ENCODE results near the gene SCNN1A. TPM values are rescaled to one million over a fixed set of nuclear protein-coding genes. Genes with fewer than 3 reads are reported as not detected.

The SCNN1A gene
- total and polyA plus RNA-seq, 2 donors (not counting 1 experiment from before 2014, with no cell fraction given) = 0.20 TPM; not detected in 1

GRCh38 chr12:6326316-6327228 is 48.8 kb downstream of the SCNN1A start:
- Histone ChIP-seq H3K4me3 (ENCODE audit: control extremely low read depth in 1 of 5, extremely low read depth in 1 of 5, insufficient read depth in 1 of 5, low read depth in 2 of 5, low read length in 4 of 5) (no peak overlapping the region), H3K4me1 (ENCODE audit: control insufficient read depth in 2 of 2, insufficient read depth in 2 of 2, low read length in 2 of 2) (peaks cover 39 to 57% of the 10 kb centered on the region in 2 donors), H3K27me3 (replicated peaks in 1 of 4; ENCODE audit: control extremely low read depth in 1 of 4, control insufficient read depth in 3 of 4, insufficient read depth in 4 of 4, low read length in 3 of 4) (peaks cover 0 to 66% (median 50%) of the 10 kb centered on the region in 4 experiments), H2AFZ (ENCODE audit: insufficient read depth, low read depth, low read length, poor library complexity, severe bottlenecking) (no peak overlapping the region), H3K9ac (ENCODE audit: low read length) (no peak overlapping the region), H3K27ac (ENCODE audit: low read length in 2 of 2) (no peak overlapping the region), H4K20me1 (ENCODE audit: control insufficient read depth, insufficient read depth, low read length, poor library complexity, severe bottlenecking) (peaks cover 16% of the 10 kb centered on the region), H3K79me2 (ENCODE audit: control insufficient read depth, insufficient read depth, low read length) (no peaks in the 10 kb centered on the region), H3K9me3 (ENCODE audit: control extremely low read depth in 1 of 3, control insufficient read depth in 2 of 3, insufficient read depth in 1 of 3, low read length in 2 of 3) (peaks cover 0 to 32% (median 0%) of the 10 kb centered on the region in 3 donors), H3K36me3 (replicated peaks in 1 of 2; ENCODE audit: control extremely low read depth in 1 of 2, control insufficient read depth in 1 of 2, extremely low read depth in 1 of 2, insufficient read depth in 2 of 2, low read length in 1 of 2) (no peaks in the 10 kb centered on the region), H3K4me2 (replicated peaks; ENCODE audit: low read depth, low read length, poor library complexity, severe bottlenecking) (no peak overlapping the region)
- Mint-ChIP-seq H3K4me1 (peaks cover 35% of the 10 kb centered on the region), H3K9me3 (ENCODE audit: insufficient read depth) (no peaks in the 10 kb centered on the region), H3K27ac (no peak overlapping the region), H3K4me3 (no peak overlapping the region), H3K27me3 (peaks cover 69% of the 10 kb centered on the region)
- ChIA-PET CTCF (interaction anchor here (0.8 to 1.3 kb wide), 4 partner anchors 144 to 228 kb away, joined by 3 to 5 read pairs (median 4); partner anchors contain the start of gene VAMP1), POLR2A (no interaction called here)
- TF ChIP-seq, protein P1, sequence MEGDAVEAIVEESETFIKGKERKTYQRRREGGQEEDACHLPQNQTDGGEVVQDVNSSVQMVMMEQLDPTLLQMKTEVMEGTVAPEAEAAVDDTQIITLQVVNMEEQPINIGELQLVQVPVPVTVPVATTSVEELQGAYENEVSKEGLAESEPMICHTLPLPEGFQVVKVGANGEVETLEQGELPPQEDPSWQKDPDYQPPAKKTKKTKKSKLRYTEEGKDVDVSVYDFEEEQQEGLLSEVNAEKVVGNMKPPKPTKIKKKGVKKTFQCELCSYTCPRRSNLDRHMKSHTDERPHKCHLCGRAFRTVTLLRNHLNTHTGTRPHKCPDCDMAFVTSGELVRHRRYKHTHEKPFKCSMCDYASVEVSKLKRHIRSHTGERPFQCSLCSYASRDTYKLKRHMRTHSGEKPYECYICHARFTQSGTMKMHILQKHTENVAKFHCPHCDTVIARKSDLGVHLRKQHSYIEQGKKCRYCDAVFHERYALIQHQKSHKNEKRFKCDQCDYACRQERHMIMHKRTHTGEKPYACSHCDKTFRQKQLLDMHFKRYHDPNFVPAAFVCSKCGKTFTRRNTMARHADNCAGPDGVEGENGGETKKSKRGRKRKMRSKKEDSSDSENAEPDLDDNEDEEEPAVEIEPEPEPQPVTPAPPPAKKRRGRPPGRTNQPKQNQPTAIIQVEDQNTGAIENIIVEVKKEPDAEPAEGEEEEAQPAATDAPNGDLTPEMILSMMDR (IDR thresholded peaks at IDR 0.05) = no peak
- no peak for TF ChIP-seq EZH2 (IDR thresholded peaks at IDR 0.05; ENCODE audit: borderline replicate concordance, insufficient read depth, low read depth, low read length, poor library complexity, severe bottlenecking)
- no peak for ATAC-seq (ENCODE audit: low read depth)
- no peak for DNase-seq
- WGBS (ENCODE audit: insufficient coverage) = 79% methylated on average over 19 of the region's 21 CpGs
- intact Hi-C loops (cut with micrococcal nuclease) = no loop called here

Data from B cell (primary cell).